Osteoblast (primary cell): Measurements from ENCODE around the gene TLN1. TPM values are rescaled to one million over a fixed set of nuclear protein-coding genes. Genes with fewer than 3 reads are reported as not detected.

Experiments used
- DNase-seq: peaks from one replicate; pipeline ENCODE4 v3.0.0; 2011; ENCODE audit warnings: low spot score, mixed read lengths; ENCODE audit not compliant: insufficient read length; ENCODE audit errors: missing footprints
- H2AFZ ChIP-seq: 2 replicates; pipeline ENCODE4 v1.6.0; 2011; ENCODE audit warnings: mild to moderate bottlenecking, low read length
- H3K27ac ChIP-seq: 2 replicates; pipeline ENCODE4 v1.5.1; 2011; ENCODE audit warnings: mild to moderate bottlenecking, low read depth, low read length, moderate library complexity
- H3K27me3 ChIP-seq: 2 replicates; pipeline ENCODE4 v1.6.0; 2012; ENCODE audit warnings: mild to moderate bottlenecking, control low read depth, inconsistent platforms, low read length, moderate library complexity; ENCODE audit not compliant: insufficient read depth
- H3K36me3 ChIP-seq: 2 replicates; pipeline ENCODE4 v1.5.1; 2011; ENCODE audit warnings: mild to moderate bottlenecking, low read length, control low read depth, moderate library complexity; ENCODE audit not compliant: insufficient read depth
- H3K4me1 ChIP-seq: 2 replicates; pipeline ENCODE4 v1.5.1; 2011; ENCODE audit warnings: mild to moderate bottlenecking, low read length, control low read depth, moderate library complexity; ENCODE audit not compliant: insufficient read depth
- H3K4me2 ChIP-seq: 2 replicates; pipeline ENCODE4 v1.6.0; 2011; ENCODE audit warnings: mild to moderate bottlenecking, low read length; ENCODE audit not compliant: insufficient read depth
- H3K4me3 ChIP-seq: fragments of 200-600 bp; sonication (generic); 3 replicates; pipeline ENCODE4 v1.5.1; 2012; ENCODE audit warnings: mild to moderate bottlenecking, low read length, inconsistent platforms; ENCODE audit not compliant: insufficient read depth
- H3K79me2 ChIP-seq: 2 replicates; pipeline ENCODE4 v1.6.0; 2012; ENCODE audit warnings: mild to moderate bottlenecking, low read length, control low read depth, inconsistent platforms; ENCODE audit not compliant: insufficient read depth
- H3K9me3 ChIP-seq: 2 replicates; pipeline ENCODE4 v1.5.1; 2011; ENCODE audit warnings: low read depth, low read length, control low read depth
- H4K20me1 ChIP-seq: 2 replicates; pipeline ENCODE4 v1.6.0; 2012; ENCODE audit warnings: mild to moderate bottlenecking, low read length, control low read depth; ENCODE audit not compliant: insufficient read depth
- CTCF ChIP-seq: IDR thresholded peaks from 2 replicates; pipeline ENCODE4 v1.5.1; 2011; ENCODE audit warnings: mild to moderate bottlenecking, low read depth, low read length, moderate library complexity; ENCODE audit errors: extremely low read depth
- total RNA-seq: library from RNA; depleted of rRNA; stranded (reverse); fragments of >200 nt; gene quantifications from 2 replicates; pipeline ENCODE4 v1.2.3, GENCODE V29; 2012

TLN1 gene
- total RNA-seq, 1 donor, result 376 TPM

- Histone ChIP-seq H3K4me3 (no peak overlapping the region), H3K4me1 (peaks cover 15% of the 10 kb centered on the region), H3K9me3 (no peaks in the 10 kb centered on the region), H3K27me3 (no peaks in the 10 kb centered on the region), H3K27ac (no peak overlapping the region), H4K20me1 (peaks cover 25% of the 10 kb centered on the region), H2AFZ (no peak overlapping the region), H3K4me2 (no peak overlapping the region), H3K36me3 (peaks cover 81% of the 10 kb centered on the region), H3K79me2 (peaks cover 34% of the 10 kb centered on the region)
- DNase-seq, result no peak
- TF ChIP-seq CTCF, result no peak
These were observed 6.2 kb upstream of the TLN1 start for GRCh38 chr9:35738186-35738585.

- peaks cover 34% of the 10 kb centered on the region for H3K79me2 ChIP-seq
- peaks cover 72% of the 10 kb centered on the region for H3K36me3 ChIP-seq
- H3K27ac ChIP-seq, result no peak overlapping the region
- H2AFZ ChIP-seq, result no peak overlapping the region
- H3K27me3 ChIP-seq, result no peaks in the 10 kb centered on the region
- no peak for DNase-seq
- TF ChIP-seq CTCF, result no peak
- no peak overlapping the region for H3K4me3 ChIP-seq
- H3K9me3 ChIP-seq, result no peaks in the 10 kb centered on the region
- no peak overlapping the region for H3K4me2 ChIP-seq
- H4K20me1 ChIP-seq, result peaks cover 25% of the 10 kb centered on the region
- peaks cover 18% of the 10 kb centered on the region for H3K4me1 ChIP-seq
These were observed 5.1 kb upstream of the TLN1 start for GRCh38 chr9:35737143-35737542.

- peak; percentile 91 for TF ChIP-seq CTCF
- H3K27ac ChIP-seq, result no peak overlapping the region
- H4K20me1 ChIP-seq, result peaks cover 21% of the 10 kb centered on the region
- H3K9me3 ChIP-seq, result no peaks in the 10 kb centered on the region
- H3K4me1 ChIP-seq, result peaks cover 20% of the 10 kb centered on the region
- no peak overlapping the region for H2AFZ ChIP-seq
- no peak overlapping the region for H3K4me2 ChIP-seq
- no peaks in the 10 kb centered on the region for H3K27me3 ChIP-seq
- H3K4me3 ChIP-seq, result no peak overlapping the region
- DNase-seq, result peak; percentile 96
- H3K36me3 ChIP-seq, result peaks cover 64% of the 10 kb centered on the region
- H3K79me2 ChIP-seq, result peaks cover 38% of the 10 kb centered on the region
These were observed 4.2 kb upstream of the TLN1 start for GRCh38 chr9:35736201-35736633.

GRCh38 chr9:35734096-35734495 is 2.1 kb upstream of the TLN1 start:
- Histone ChIP-seq H3K27me3 (no peaks in the 10 kb centered on the region), H2AFZ (no peak overlapping the region), H3K36me3 (peaks cover 50% of the 10 kb centered on the region), H3K4me1 (peaks cover 40% of the 10 kb centered on the region), H3K4me2 (peak overlapping the region; percentile 91), H3K79me2 (peaks cover 59% of the 10 kb centered on the region), H4K20me1 (peaks cover 28% of the 10 kb centered on the region), H3K27ac (peak overlapping the region; percentile 87), H3K9me3 (no peaks in the 10 kb centered on the region), H3K4me3 (no peak overlapping the region)
- no peak for DNase-seq
- no peak for TF ChIP-seq CTCF
